Gastrocnemius medialis (tissue), 4 donors: ENCODE data around the gene DIAPH3. TPM values are rescaled to one million over a fixed set of nuclear protein-coding genes. Genes with fewer than 3 reads are reported as not detected.

ENCODE experiments used
- ATAC-seq, 2 donors: fragments of 150-250 bp; one replicate each; pipeline ENCODE4 v1.9.1; 2016
- DNase-seq, 2 donors: peaks; one replicate each; pipeline ENCODE4 v3.0.0-alpha.2; 2019
- H3K27ac ChIP-seq, 4 donors: fragments of 200-600 bp; sonication (generic); 1 replicate in 1 of 4; 2 replicates in 3 of 4; pipeline ENCODE4 v1.5.1; 2016 to 2018; ENCODE audit warnings: mild to moderate bottlenecking in 2 of 4, moderate library complexity in 1 of 4
- H3K27me3 ChIP-seq, 3 donors: fragments of 200-600 bp; sonication (generic) in 2 of 3; 1 replicate in 1 of 3; 2 replicates in 2 of 3; pipeline versions ENCODE4 v1.5.1 to v1.6.0; 2016 to 2019; ENCODE audit warnings: mild to moderate bottlenecking in 1 of 3, moderate library complexity in 1 of 3
- H3K36me3 ChIP-seq, 2 donors: fragments of 200-600 bp; sonication (generic) in 1 of 2; one replicate each; pipeline ENCODE4 v1.5.1; 2017 to 2018
- H3K4me1 ChIP-seq, 2 donors: fragments of 200-600 bp; sonication (generic) in 1 of 2; one replicate each; pipeline ENCODE4 v1.5.1; 2016 to 2017; ENCODE audit warnings: mild to moderate bottlenecking in 2 of 2
- H3K4me3 ChIP-seq, 4 donors: fragments of 200-600 bp; sonication (generic) in 3 of 4; 1 replicate in 1 of 4; 2 replicates in 3 of 4; pipeline ENCODE4 v1.5.1; 2016 to 2019; ENCODE audit warnings: mild to moderate bottlenecking in 2 of 4
- H3K9me3 ChIP-seq, 3 donors: fragments of 200-600 bp; sonication (generic) in 2 of 3; 1 replicate in 1 of 3; 2 replicates in 2 of 3; pipeline ENCODE4 v1.5.1; 2016 to 2019
- POLR2A ChIP-seq, 2 donors: fragments of 450-650 bp; IDR thresholded peaks; one replicate each; pipeline ENCODE4 v1.6.1; 2017; ENCODE audit warnings: antibody characterized with exemption in 2 of 2, mild to moderate bottlenecking in 2 of 2, moderate library complexity in 2 of 2
- in situ Hi-C, 4 donors: fragments of 200-750 bp; cut with MboI; loops; one replicate each; pipeline versions ENCODE4 v1.15.0 to v1.8.0; 2017; ENCODE audit warnings: low sequenced_read_pairs in 4 of 4
- intact Hi-C: fragments of 100-400 bp; cut with DNase I; formaldehyde crosslinking; loops from one replicate; pipeline ENCODE4 v1.15.1; 2023; ENCODE audit warnings: low total_unique reads
- total RNA-seq, 4 donors: library from RNA; depleted of rRNA; stranded (reverse); fragments of >200 nt; gene quantifications; one replicate each; pipeline versions ENCODE4 v1.1.0 to v1.2.3, GENCODE V29; 2016
- TF ChIP-seq, protein P1 (sequence below), 5 experiments: fragments of 450-650 bp in 3 of 5; fragments of 200-600 bp in 2 of 5; sonication (generic) in 2 of 5; IDR thresholded peaks in 4 of 5; conservative IDR thresholded peaks in 1 of 5; 1 replicate in 4 of 5; 2 replicates in 1 of 5; pipeline ENCODE4 v1.5.1; 2016 to 2019; ENCODE audit warnings: antibody characterized with exemption in 5 of 5, mild to moderate bottlenecking in 3 of 5, moderate library complexity in 3 of 5

The DIAPH3 gene
- total RNA-seq, 4 donors from 2014 or later, result 0.13 TPM; not detected in 3

DNA sequence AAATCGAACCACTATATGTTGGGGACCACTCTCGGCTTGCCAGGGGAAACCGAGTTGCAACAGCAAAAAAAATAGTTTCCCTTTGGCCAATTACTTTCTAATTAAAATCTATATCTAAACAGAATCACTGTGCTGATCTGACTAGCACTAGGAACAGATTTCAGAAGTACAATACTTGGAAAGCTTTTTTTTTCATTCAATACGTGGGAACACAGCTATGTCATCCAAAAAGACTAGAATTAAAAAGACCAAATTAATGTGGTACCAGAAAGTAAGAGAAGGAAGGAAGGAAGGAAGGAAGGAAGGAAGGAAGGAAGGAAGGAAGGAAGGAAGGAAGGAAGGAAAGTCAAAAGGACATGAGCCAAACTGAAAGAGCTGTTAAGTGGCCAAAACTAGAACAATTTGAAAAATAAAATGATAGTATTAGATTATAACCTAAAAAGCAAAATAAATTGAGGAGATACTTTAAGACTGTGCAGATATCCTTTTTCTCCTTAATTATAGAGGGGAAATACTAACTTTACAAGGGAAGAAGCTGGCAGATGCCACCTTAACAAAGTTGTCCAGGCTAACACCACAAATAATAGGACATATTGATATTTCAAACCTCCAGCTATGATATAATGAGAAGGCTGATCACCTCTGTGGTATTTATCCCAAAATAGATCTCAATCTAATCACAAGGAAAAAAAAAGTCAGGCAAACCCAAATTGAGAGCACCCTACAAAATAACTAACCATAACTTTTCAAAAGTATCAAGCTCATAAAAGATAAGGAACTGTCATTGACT, 63.9 kb downstream of the DIAPH3 start:
- Histone ChIP-seq H3K27ac (no peak overlapping the region), H3K36me3 (no peaks in the 10 kb centered on the region), H3K27me3 (no peaks in the 10 kb centered on the region), H3K4me1 (no peaks in the 10 kb centered on the region), H3K9me3 (no peaks in the 10 kb centered on the region), H3K4me3 (no peak overlapping the region)
- no peak for ATAC-seq
- intact Hi-C loops, result no loop called here
- TF ChIP-seq, protein P1, sequence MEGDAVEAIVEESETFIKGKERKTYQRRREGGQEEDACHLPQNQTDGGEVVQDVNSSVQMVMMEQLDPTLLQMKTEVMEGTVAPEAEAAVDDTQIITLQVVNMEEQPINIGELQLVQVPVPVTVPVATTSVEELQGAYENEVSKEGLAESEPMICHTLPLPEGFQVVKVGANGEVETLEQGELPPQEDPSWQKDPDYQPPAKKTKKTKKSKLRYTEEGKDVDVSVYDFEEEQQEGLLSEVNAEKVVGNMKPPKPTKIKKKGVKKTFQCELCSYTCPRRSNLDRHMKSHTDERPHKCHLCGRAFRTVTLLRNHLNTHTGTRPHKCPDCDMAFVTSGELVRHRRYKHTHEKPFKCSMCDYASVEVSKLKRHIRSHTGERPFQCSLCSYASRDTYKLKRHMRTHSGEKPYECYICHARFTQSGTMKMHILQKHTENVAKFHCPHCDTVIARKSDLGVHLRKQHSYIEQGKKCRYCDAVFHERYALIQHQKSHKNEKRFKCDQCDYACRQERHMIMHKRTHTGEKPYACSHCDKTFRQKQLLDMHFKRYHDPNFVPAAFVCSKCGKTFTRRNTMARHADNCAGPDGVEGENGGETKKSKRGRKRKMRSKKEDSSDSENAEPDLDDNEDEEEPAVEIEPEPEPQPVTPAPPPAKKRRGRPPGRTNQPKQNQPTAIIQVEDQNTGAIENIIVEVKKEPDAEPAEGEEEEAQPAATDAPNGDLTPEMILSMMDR (IDR thresholded peaks at IDR 0.05 in 4 of 5, conservative IDR thresholded peaks at IDR 0.05 in 1 of 5), result no peak
- TF ChIP-seq POLR2A (IDR thresholded peaks at IDR 0.05), result no peak
- in situ Hi-C loops, result no loop called here
- DNase-seq, result no peak

GRCh38 chr13:60095300-60095699, 68.4 kb downstream of the DIAPH3 start:
- DNase-seq, result no peak
- Histone ChIP-seq H3K4me1 (no peaks in the 10 kb centered on the region), H3K27me3 (no peaks in the 10 kb centered on the region), H3K36me3 (no peaks in the 10 kb centered on the region), H3K27ac (no peak overlapping the region), H3K4me3 (no peak overlapping the region), H3K9me3 (no peaks in the 10 kb centered on the region)
- ATAC-seq, result no peak
- intact Hi-C loops (no loop called here), in situ Hi-C loops (no loop called here)
- TF ChIP-seq, protein P1 (IDR thresholded peaks at IDR 0.05 in 4 of 5, conservative IDR thresholded peaks at IDR 0.05 in 1 of 5), result no peak
- TF ChIP-seq POLR2A (IDR thresholded peaks at IDR 0.05), result no peak

GRCh38 chr13:60094385-60095088, 69.2 kb downstream of the DIAPH3 start:
- H3K27ac ChIP-seq, result no peak overlapping the region

GRCh38 chr13:60093425-60094019, 70.2 kb downstream of the DIAPH3 start:
- DNase-seq, result no peak
- no peak overlapping the region for H3K4me3 ChIP-seq
- H3K27ac ChIP-seq, result no peak overlapping the region
- H3K4me1 ChIP-seq, result no peaks in the 10 kb centered on the region
- H3K9me3 ChIP-seq, result no peaks in the 10 kb centered on the region
- no peak for ATAC-seq
- TF ChIP-seq, protein P1 (IDR thresholded peaks at IDR 0.05 in 4 of 5, conservative IDR thresholded peaks at IDR 0.05 in 1 of 5), result no peak
- TF ChIP-seq POLR2A (IDR thresholded peaks at IDR 0.05), result no peak
- intact Hi-C loops, result no loop called here
- H3K27me3 ChIP-seq, result no peaks in the 10 kb centered on the region
- H3K36me3 ChIP-seq, result no peaks in the 10 kb centered on the region
- in situ Hi-C loops, result no loop called here

More at GRCh38 chr13:60094385-60095088, 69.2 kb downstream of the DIAPH3 start:
- in situ Hi-C loops, result no loop called here
- intact Hi-C loops, result no loop called here
- no peaks in the 10 kb centered on the region for H3K4me1 ChIP-seq
- H3K36me3 ChIP-seq, result no peaks in the 10 kb centered on the region
- DNase-seq (no peak), ATAC-seq (no peak)
- H3K27me3 ChIP-seq, result no peaks in the 10 kb centered on the region
- no peaks in the 10 kb centered on the region for H3K9me3 ChIP-seq
- no peak overlapping the region for H3K4me3 ChIP-seq
- no peak for TF ChIP-seq POLR2A (IDR thresholded peaks at IDR 0.05)
- TF ChIP-seq, protein P1 (IDR thresholded peaks at IDR 0.05 in 4 of 5, conservative IDR thresholded peaks at IDR 0.05 in 1 of 5), result no peak
